Mesendoderm (in vitro differentiated cells): ENCODE measurements around the gene TRAK1.

Experiments used
- DNase-seq: peaks from one replicate; pipeline ENCODE4 v3.0.0; 2013
- H2AK5ac ChIP-seq: 2 replicates; pipeline ENCODE4 v1.6.1; 2013; ENCODE audit warnings: low read length, inconsistent platforms
- H2BK120ac ChIP-seq: 2 replicates; pipeline ENCODE4 v1.6.1; 2013; ENCODE audit warnings: low read depth, mild to moderate bottlenecking, low read length, moderate library complexity, mixed read lengths
- H2BK15ac ChIP-seq: replicated peaks from 2 replicates; pipeline ENCODE4 v1.6.1; 2013; ENCODE audit warnings: low read depth, mild to moderate bottlenecking, moderate library complexity
- H2BK5ac ChIP-seq: 2 replicates; pipeline ENCODE4 v1.6.1; 2013; ENCODE audit warnings: low read length, inconsistent platforms
- H3K18ac ChIP-seq: 2 replicates; pipeline ENCODE4 v1.6.1; 2013; ENCODE audit warnings: mild to moderate bottlenecking, low read length, mixed read lengths
- H3K23ac ChIP-seq: one replicate; pipeline ENCODE4 v1.6.1; 2013; ENCODE audit warnings: low read length
- H3K27ac ChIP-seq: 2 replicates; pipeline ENCODE4 v1.5.1; 2013; ENCODE audit warnings: low read depth, mild to moderate bottlenecking, inconsistent platforms, low read length, moderate library complexity
- H3K27me3 ChIP-seq: 2 replicates; pipeline ENCODE4 v1.6.1; 2013; ENCODE audit warnings: low read length, control low read depth, mild to moderate bottlenecking, inconsistent platforms; ENCODE audit not compliant: insufficient read depth, poor library complexity
- H3K36me3 ChIP-seq: 2 replicates; pipeline ENCODE4 v1.6.1; 2013; ENCODE audit warnings: low read length, inconsistent platforms; ENCODE audit not compliant: control insufficient read depth, insufficient read depth
- H3K4ac ChIP-seq: one replicate; pipeline ENCODE4 v1.6.1; 2013; ENCODE audit warnings: low read depth, mild to moderate bottlenecking, low read length, moderate library complexity
- H3K4me1 ChIP-seq: 2 replicates; pipeline ENCODE4 v1.6.1; 2013; ENCODE audit warnings: low read depth, low read length, inconsistent platforms; ENCODE audit not compliant: control insufficient read depth
- H3K4me2 ChIP-seq: 2 replicates; pipeline ENCODE4 v1.6.1; 2013; ENCODE audit warnings: low read length
- H3K4me3 ChIP-seq: 2 replicates; pipeline ENCODE4 v1.5.1; 2013; ENCODE audit warnings: mild to moderate bottlenecking, low read length
- H3K56ac ChIP-seq: one replicate; pipeline ENCODE4 v1.6.1; 2013; ENCODE audit warnings: low read length
- H3K79me1 ChIP-seq: 2 replicates; pipeline ENCODE4 v1.6.1; 2013; ENCODE audit warnings: low read length, inconsistent platforms
- H3K79me2 ChIP-seq: 2 replicates; pipeline ENCODE4 v1.6.1; 2013; ENCODE audit warnings: mild to moderate bottlenecking, low read length; ENCODE audit not compliant: control insufficient read depth, insufficient read depth
- H3K9ac ChIP-seq: 2 replicates; pipeline ENCODE4 v1.6.1; 2013; ENCODE audit warnings: low read length, inconsistent platforms
- H4K5ac ChIP-seq: one replicate; pipeline ENCODE4 v1.6.1; 2013; ENCODE audit warnings: low read length
- H4K8ac ChIP-seq: one replicate; pipeline ENCODE4 v1.6.1; 2013; ENCODE audit warnings: low read depth, mild to moderate bottlenecking, control low read depth, low read length, moderate library complexity
- WGBS: extraction: QIAGEN DNeasy Blood & Tissue Kit; methylation state at CpG from one replicate; pipeline ENCODE4 v1.1.7; 2013; ENCODE audit warnings: low lambda C conversion rate, missing lambda C conversion rate; ENCODE audit not compliant: insufficient coverage; ENCODE audit errors: extremely low coverage; 5-methylcytosine and 5-hydroxymethylcytosine counted together

The TRAK1 gene

DNA sequence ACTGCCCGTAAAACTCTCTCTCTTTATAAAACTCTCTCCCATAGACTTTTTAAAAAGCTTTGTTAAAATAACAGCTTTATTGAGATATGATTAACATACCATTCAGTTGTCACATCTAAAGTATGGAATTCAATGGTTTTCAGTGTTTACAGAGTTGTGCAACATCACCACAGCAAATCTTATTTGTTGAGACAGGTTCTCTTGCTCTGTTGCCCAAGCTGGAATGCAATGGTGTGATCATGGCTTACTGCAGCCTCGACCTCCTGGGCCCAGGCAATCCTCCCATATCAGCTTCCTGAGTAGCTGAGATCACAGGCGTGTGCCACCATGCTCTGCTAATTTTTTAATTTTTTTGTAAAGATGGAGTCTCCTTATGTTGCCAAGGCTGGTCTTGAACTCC, 35.9 kb upstream of the TRAK1 start:
- Histone ChIP-seq H3K9ac (no peak overlapping the region), H2BK15ac (no peak overlapping the region)
- no CpG with 5 or more reads among the region's 3 CpGs for WGBS

DNA sequence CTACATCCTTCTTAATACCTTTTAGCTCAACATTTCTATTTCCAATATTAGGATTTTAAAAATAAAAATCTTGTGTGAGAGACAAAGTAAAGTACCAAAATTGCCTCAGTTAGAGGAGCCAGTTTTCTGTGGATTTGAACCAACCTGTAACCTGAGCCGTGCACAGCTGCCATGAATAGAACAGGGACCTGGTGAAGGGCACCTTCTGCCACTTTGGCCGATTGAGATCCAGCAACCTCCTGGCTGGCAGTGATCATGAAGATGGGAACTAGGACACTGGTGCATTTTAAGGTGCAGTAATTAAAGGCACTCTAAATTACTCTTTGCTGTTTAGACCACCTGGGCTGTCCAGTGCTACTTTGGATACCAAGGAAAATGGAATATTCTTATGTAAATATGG, 34.3 kb upstream of the TRAK1 start:
- peaks cover 8% of the 10 kb centered on the region for H3K79me1 ChIP-seq
- peaks cover 14% of the 10 kb centered on the region for H3K4me1 ChIP-seq
- no peak for DNase-seq
- H3K56ac ChIP-seq: no peak overlapping the region
- no peak overlapping the region for H2BK15ac ChIP-seq
- H3K27ac ChIP-seq: no peak overlapping the region
- no peak overlapping the region for H3K4me2 ChIP-seq
- H3K27me3 ChIP-seq: no peaks in the 10 kb centered on the region
- no peak overlapping the region for H3K9ac ChIP-seq
- no CpG with 5 or more reads among the region's 2 CpGs for WGBS
- H3K36me3 ChIP-seq: no peaks in the 10 kb centered on the region
- no peak overlapping the region for H2BK5ac ChIP-seq
- no peak overlapping the region for H4K8ac ChIP-seq
- H2BK120ac ChIP-seq: no peak overlapping the region
- H3K18ac ChIP-seq: no peak overlapping the region
- no peak overlapping the region for H4K5ac ChIP-seq
- H3K4me3 ChIP-seq: no peak overlapping the region
- H3K4ac ChIP-seq: no peak overlapping the region
- H3K23ac ChIP-seq: no peak overlapping the region
- no peak overlapping the region for H2AK5ac ChIP-seq
- no peaks in the 10 kb centered on the region for H3K79me2 ChIP-seq

More for the DNA sequence above, 35.9 kb upstream of the TRAK1 start:
- Histone ChIP-seq H3K79me1 (peaks cover 8% of the 10 kb centered on the region), H3K4ac (no peak overlapping the region), H2AK5ac (no peak overlapping the region), H2BK120ac (no peak overlapping the region), H3K27ac (no peak overlapping the region), H3K27me3 (no peaks in the 10 kb centered on the region), H3K56ac (no peak overlapping the region), H4K8ac (no peak overlapping the region), H4K5ac (no peak overlapping the region), H3K18ac (no peak overlapping the region), H2BK5ac (no peak overlapping the region), H3K36me3 (no peaks in the 10 kb centered on the region), H3K4me3 (no peak overlapping the region), H3K23ac (no peak overlapping the region), H3K79me2 (no peaks in the 10 kb centered on the region), H3K4me1 (peaks cover 15% of the 10 kb centered on the region), H3K4me2 (no peak overlapping the region)
- DNase-seq: no peak

DNA sequence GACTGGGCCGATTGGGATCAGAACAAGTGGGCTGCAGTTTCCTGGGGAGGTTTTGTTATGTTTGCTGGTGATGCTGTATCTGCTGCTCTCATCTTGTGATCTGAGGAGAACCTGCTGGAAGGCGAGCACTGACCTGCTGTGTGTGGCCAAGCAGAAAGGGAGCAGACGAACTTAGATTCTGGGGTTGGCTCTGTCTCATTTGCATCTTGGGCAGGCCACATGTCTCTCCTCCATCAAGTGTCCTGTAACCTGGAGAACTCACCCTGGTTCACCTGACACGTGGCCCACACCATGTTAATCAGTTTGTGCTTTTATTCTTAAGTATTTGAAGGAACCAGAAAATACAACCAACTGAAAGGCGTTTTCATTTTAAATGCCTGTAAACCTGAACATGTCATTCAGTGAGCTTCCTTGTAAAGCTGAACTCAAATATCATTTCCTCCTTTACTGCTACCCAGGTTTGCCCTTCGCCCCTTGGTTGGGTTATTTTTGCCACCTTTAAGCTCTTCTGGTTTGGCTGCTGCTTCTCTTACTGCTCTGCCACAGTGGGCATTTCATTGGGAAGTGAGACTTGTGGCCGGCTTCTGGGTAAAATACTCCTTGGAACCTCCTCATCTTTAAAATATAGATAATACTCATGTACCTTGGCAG, 33.5 kb upstream of the TRAK1 start:
- H3K4me2 ChIP-seq: no peak overlapping the region
- H3K56ac ChIP-seq: no peak overlapping the region
- H3K4me3 ChIP-seq: no peak overlapping the region
- no peak overlapping the region for H3K18ac ChIP-seq
- peaks cover 8% of the 10 kb centered on the region for H3K79me1 ChIP-seq
- no peak overlapping the region for H4K8ac ChIP-seq
- H3K9ac ChIP-seq: no peak overlapping the region
- H3K36me3 ChIP-seq: no peaks in the 10 kb centered on the region
- H3K4ac ChIP-seq: no peak overlapping the region
- H2AK5ac ChIP-seq: no peak overlapping the region
- no peak overlapping the region for H3K23ac ChIP-seq
- H4K5ac ChIP-seq: no peak overlapping the region
- H3K79me2 ChIP-seq: no peaks in the 10 kb centered on the region
- no peak overlapping the region for H2BK15ac ChIP-seq
- no CpG with 5 or more reads among the region's 7 CpGs for WGBS
- H2BK5ac ChIP-seq: no peak overlapping the region
- H2BK120ac ChIP-seq: no peak overlapping the region
- H3K27me3 ChIP-seq: no peaks in the 10 kb centered on the region
- DNase-seq: no peak
- no peak overlapping the region for H3K27ac ChIP-seq
- H3K4me1 ChIP-seq: peaks cover 9% of the 10 kb centered on the region

DNA sequence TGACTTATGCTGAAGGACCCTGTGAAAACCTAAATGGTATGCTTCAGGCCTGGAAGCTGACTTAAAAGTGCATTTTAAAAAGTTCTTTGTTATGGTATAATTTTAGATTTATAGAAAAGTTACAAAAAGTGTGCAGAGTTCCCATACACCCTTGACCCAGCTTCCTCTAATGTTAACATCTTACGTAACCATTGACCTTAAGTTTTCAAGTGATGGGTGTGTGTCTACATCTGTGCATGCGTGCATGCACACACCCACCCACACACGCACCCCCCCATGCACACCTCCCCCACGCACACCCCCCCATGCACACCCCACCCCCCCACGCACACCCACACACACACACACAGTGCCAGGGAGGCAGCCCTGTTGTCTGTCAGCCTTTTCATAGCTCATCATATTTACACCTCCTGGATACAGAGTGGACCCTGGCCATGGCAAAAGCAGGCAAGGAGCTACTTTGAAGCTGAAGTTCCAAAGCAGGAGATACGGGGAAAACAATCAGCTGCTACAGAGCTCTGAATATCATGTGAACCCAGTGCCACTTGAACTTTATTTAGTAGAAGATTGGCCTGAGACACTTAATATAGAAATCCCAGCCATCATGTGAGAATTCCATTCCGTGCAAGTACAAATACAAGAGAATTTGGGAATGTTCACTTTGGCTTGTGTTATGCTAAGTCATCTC, 30.0 kb upstream of the TRAK1 start:
- Histone ChIP-seq H2BK5ac (no peak overlapping the region), H3K9ac (no peak overlapping the region), H3K27ac (no peak overlapping the region), H3K4me2 (no peak overlapping the region), H4K8ac (no peak overlapping the region), H3K4ac (no peak overlapping the region), H2BK120ac (no peak overlapping the region), H3K56ac (no peak overlapping the region), H2BK15ac (no peak overlapping the region), H3K4me1 (peaks cover 3% of the 10 kb centered on the region), H2AK5ac (no peak overlapping the region), H3K23ac (no peak overlapping the region), H3K36me3 (no peaks in the 10 kb centered on the region), H4K5ac (no peak overlapping the region), H3K27me3 (no peaks in the 10 kb centered on the region), H3K79me2 (no peaks in the 10 kb centered on the region), H3K79me1 (no peaks in the 10 kb centered on the region), H3K18ac (no peak overlapping the region), H3K4me3 (no peak overlapping the region)
- WGBS: no CpG with 5 or more reads among the region's 7 CpGs
- no peak for DNase-seq

DNA sequence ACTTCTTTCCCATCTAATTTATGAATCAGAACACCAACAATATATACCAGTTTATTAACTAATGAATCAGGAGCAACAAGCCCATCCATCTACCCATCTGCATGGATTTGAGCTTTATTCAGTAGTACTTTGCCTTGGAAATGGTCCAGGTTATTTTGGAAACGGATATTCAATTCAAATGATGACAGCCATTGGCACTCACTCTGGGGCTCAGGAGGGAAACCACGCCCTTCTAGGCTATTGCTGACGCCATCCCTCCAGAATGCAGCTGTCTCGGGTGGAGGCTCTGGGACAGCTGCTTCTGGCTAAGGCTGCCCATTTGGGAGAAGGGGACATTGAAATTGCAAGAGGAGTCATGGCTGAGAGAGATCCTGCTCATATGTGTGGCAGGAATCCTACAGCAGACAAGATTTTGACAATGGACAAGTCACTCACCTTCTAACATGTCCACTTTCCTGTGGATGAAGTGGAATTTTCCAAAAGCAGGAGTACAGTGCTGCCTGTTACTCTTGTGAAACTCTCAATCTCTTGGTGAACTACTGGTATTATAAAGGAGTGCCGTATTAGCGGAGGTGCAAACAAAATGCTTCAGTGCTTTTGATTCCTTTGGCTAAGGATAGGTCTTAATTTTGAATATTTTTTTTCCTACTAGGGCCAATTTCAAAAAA, 29.3 kb upstream of the TRAK1 start:
- H3K4me3 ChIP-seq: no peak overlapping the region
- no peak overlapping the region for H3K23ac ChIP-seq
- no peaks in the 10 kb centered on the region for H3K27me3 ChIP-seq
- no peak overlapping the region for H2AK5ac ChIP-seq
- H4K8ac ChIP-seq: no peak overlapping the region
- no peaks in the 10 kb centered on the region for H3K36me3 ChIP-seq
- no peak overlapping the region for H4K5ac ChIP-seq
- H2BK5ac ChIP-seq: no peak overlapping the region
- no CpG with 5 or more reads among the region's 6 CpGs for WGBS
- H2BK120ac ChIP-seq: no peak overlapping the region
- H3K27ac ChIP-seq: no peak overlapping the region
- H3K79me1 ChIP-seq: peaks cover 2% of the 10 kb centered on the region
- H3K4me1 ChIP-seq: peaks cover 5% of the 10 kb centered on the region
- no peak overlapping the region for H2BK15ac ChIP-seq
- no peak overlapping the region for H3K18ac ChIP-seq
- no peak overlapping the region for H3K4ac ChIP-seq
- peak overlapping the region; percentile 49 for H3K56ac ChIP-seq
- H3K79me2 ChIP-seq: no peaks in the 10 kb centered on the region
- DNase-seq: peak; percentile 94
- H3K4me2 ChIP-seq: no peak overlapping the region
- no peak overlapping the region for H3K9ac ChIP-seq
